GM21737 (cell line): ENCODE data around the gene DOC2B.
A peak's percentile ranks its signal among the peaks of the same experiment; 100 is the strongest.
"Not testable (repeated sequence)": the region's sequence is repeated elsewhere in the genome, so short reads cannot be mapped to it uniquely, and the experiment has no call there.

Source experiments
- ATAC-seq: cut with Tn5 transposase; IDR thresholded peaks from one replicate; pipeline ENCODE4 v1.9.1; 2021; ENCODE audit warnings: mild to moderate bottlenecking, moderate library complexity; ENCODE audit not compliant: unreplicated experiment

DOC2B gene

DNA sequence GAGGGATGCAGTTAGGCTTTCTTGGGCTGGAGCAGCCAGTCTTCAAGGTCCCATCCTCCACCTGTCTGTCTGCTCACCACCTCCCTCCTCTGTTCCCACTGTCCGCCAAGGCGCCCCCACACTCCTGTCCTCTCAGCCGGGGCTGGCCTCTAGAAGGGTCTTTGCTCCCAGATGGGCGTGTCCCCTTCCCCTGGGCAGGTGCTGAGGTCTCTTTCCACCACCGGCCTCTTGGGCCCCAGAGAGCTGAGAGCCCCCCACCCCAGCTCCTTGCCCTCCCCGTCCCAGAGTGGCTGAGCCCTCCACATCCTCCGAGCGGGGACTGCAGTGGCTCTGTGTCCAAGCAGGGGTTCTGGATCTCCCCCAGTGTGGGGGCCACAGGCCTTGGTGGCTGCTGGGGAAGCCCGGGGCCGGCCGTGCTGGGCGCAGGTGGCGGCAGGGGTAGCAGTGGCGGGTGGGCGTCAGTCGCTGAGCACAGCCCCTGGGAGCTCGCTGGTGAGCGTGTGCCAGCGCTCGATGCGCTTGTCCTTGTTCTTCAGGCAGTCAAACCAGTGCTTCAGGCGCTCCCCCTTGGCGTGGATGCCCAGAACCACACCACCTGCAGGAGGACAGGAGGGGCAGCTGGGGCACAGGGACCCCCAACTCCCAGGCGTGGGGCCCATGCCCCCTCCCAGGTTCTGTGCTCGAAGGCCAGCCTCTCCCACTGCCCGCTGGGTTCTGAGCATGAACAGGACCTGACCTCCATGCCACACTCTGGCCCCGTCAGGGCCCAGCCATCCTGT is 34.3 kb downstream of the DOC2B start:
- no peak for ATAC-seq

DNA sequence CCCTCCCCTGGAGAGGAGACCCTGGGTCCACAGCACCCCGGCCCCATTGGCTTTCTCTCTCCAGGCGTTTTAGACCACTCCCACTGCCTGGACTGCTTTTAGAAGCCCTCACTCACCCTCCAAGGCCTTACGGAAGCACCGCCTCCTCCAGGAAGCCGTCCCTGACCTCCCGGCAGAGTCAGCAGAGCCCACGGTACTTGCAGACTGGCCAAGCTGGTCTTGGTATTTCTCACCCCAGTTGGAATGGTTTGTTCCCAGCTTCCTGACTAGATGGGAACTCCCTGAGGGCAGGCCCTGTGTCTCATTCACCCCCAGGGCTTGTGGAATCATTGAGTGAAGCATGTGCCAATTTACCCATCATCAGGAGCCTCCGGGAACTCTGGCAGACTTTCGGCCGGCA is 34.9 kb downstream of the DOC2B start:
- ATAC-seq = no peak

GRCh38 chr17:145671-146541 is 35.5 kb downstream of the DOC2B start:
- ATAC-seq = no peak

- ATAC-seq = no peak
These were observed 36.3 kb downstream of the DOC2B start for GRCh38 chr17:144936-145670.

DNA sequence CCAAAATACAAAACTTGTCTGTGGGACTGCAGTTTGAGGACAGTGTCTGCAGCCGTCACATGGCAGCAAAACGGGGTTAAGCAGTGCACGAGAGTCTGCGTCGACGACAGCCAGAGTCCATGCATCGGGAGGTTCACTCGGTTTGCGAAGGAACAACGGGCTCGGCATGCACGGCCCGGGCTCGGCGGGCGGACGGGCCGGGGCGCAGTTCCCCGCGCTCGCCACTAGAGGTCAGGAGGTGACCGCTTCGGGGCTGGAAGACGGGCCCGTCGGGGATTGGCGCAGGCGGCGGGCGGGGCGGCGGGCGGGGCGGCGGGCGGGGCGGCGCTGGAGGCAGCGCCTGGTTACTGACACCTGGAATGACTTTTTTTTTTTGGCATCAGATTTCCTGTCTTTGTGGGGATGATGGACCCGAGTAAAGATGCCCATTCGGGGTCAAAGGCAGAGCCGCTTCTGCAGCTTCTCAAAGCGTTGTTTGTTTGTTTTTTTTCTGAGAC is 37.6 kb downstream of the DOC2B start:
- ATAC-seq = no peak

- ATAC-seq = no peak
These were observed 38.3 kb downstream of the DOC2B start for GRCh38 chr17:142876-143784.

- ATAC-seq = no peak
These were observed 39.3 kb downstream of the DOC2B start for GRCh38 chr17:142102-142661.

DNA sequence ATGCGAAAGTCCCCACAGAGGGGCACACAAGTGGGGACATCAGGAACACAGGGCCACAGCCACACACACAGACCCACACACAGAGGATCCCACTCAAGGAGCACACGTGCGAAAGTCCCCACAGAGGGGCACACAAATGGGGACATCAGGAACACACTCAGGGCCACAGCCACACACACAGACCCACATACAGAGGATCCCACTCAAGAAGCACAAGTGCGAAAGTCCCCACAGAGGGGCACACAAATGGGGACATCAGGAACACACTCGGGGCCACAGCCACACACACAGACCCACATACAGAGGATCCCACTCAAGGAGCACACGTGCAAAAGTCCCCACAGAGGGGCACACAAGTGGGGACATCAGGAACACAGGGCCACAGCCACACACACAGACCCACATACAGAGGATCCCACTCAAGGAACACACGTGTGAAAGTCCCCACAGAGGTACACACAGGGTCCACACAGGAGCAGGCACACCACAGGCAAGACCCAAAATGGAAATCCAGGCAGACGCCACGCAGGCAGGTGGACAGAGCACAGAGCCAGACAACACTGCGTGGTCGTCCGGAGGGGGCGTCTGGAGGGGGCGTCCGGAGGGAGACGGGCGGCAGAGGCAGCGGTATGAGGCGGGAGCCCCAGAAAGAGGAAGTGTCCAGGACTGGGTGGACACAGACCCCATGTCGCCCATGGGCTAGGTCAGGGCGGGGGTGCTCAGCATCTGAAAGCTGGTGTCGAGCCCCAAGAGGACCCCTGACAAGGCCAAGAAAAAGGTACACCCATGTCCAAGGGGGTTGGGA is 41.8 kb downstream of the DOC2B start:
- ATAC-seq = not testable (repeated sequence)

- ATAC-seq = not testable (repeated sequence)
These were observed 44.2 kb downstream of the DOC2B start, which contains the start of gene SCGB1C2 for GRCh38 chr17:137166-137807. Gene SCGB1C2 (plus strand): TSS chr17:137569. CDS start chr17:137591, 22 bp downstream.

DNA sequence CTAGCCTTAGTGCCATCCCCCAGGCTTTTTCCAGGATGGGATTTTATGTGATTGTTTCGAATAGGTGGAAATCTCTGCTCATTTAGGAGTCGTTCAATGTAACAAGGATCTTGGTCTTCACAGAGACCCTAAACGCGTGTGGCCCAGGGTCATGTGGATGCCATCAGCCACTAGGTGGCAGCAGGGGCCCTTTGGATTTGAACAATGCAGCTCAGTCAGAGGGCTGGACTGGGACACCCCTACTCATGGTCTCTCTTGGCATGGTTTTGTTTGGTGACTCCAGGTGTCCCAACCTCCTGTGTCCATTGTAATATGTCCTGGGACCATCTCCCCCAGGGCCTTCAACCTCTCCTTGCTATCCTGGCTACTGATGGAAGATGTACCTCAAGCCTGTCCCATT is 44.9 kb downstream of the DOC2B start:
- peak; percentile 77 for ATAC-seq

- not testable (repeated sequence) for ATAC-seq
These were observed 45.6 kb downstream of the DOC2B start for GRCh38 chr17:135895-136294.

- ATAC-seq = not testable (repeated sequence)
These were observed 46.4 kb downstream of the DOC2B start for GRCh38 chr17:135022-135421.

- peak; percentile 79 for ATAC-seq
These were observed 47.1 kb downstream of the DOC2B start for GRCh38 chr17:134332-134785.

GRCh38 chr17:133932-134331 is 47.5 kb downstream of the DOC2B start:
- peak; percentile 9 for ATAC-seq

DNA sequence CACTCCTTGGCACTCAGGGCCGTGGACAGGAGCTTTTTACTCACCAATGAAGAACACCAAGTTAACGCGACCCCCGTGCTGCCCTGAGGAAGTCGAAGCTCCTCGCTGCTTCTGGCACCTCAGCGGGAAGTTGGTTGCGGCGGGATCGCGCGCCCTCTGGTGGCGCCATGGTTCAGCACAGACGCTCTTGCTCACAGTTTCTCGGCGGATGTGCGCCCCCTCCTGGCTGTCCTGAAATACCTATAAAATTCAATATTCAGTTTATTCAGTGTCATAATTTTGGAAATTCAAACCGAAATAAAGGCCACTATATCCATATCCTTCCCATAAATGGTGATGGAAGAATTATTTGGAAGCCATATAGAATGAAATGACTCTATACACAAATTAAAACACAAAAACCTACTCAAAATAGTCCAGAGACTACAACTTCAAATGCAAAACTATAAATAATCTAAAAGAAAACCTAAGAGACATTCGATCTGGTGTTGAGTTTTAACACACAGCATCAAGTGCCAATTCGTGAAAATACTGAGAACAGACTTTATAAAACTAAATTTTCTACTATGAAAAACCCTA is 63.0 kb downstream of the DOC2B start:
- ATAC-seq = not testable (repeated sequence)

DNA sequence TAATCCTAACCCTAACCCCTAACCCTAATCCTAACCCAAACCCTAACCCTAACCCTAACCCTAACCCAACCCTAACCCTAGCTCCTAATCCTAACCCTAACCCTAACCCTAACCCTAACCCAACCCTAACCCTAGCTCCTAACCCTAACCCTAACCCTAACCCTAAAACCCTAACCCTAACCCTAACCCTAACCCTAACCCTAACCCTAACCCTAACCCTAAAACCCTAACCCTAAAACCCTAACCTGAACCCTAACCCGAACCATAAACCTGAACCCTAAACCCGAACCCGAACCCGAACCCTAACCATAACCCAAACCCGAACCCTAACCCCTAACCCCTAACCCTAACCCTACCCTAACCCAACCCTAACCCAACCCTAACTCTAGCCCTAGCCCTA is 68.3 kb downstream of the DOC2B start:
- ATAC-seq = not testable (repeated sequence)
